ENCODE measurements around the gene FGF19.

The FGF19 gene

GRCh38 chr11:69655479-69656428 lies 48.1 kb downstream of the FGF19 start:
- DNase-seq (ENCODE audit: low read depth in 2 of 2): no peak

- no peak for DNase-seq (ENCODE audit: low read depth in 2 of 2)
Measured at GRCh38 chr11:69654660-69655478, 49.0 kb downstream of the FGF19 start.

DNA sequence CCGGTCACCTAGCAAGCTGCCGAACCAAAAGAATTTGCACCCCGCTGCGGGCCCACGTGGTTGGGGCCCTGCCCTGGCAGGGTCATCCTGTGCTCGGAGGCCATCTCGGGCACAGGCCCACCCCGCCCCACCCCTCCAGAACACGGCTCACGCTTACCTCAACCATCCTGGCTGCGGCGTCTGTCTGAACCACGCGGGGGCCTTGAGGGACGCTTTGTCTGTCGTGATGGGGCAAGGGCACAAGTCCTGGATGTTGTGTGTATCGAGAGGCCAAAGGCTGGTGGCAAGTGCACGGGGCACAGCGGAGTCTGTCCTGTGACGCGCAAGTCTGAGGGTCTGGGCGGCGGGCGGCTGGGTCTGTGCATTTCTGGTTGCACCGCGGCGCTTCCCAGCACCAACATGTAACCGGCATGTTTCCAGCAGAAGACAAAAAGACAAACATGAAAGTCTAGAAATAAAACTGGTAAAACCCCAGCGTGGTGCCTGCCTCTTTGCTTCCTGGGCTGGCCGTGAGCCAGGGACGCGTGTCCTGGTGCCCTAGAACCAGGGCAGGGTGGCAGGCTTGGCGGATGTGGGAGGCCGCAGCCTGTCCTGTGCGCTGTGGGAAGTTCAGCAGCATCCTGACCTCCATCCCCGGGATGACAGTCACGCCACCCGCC lies 49.7 kb downstream of the FGF19 start:
- DNase-seq (ENCODE audit: low read depth in 2 of 2): no peak

GRCh38 chr11:69653406-69653960 lies 50.3 kb downstream of the FGF19 start:
- DNase-seq (ENCODE audit: low read depth in 2 of 2): no peak

- DNase-seq (ENCODE audit: low read depth in 2 of 2): no peak
Measured at GRCh38 chr11:69652999-69653398, 50.8 kb downstream of the FGF19 start.

DNA sequence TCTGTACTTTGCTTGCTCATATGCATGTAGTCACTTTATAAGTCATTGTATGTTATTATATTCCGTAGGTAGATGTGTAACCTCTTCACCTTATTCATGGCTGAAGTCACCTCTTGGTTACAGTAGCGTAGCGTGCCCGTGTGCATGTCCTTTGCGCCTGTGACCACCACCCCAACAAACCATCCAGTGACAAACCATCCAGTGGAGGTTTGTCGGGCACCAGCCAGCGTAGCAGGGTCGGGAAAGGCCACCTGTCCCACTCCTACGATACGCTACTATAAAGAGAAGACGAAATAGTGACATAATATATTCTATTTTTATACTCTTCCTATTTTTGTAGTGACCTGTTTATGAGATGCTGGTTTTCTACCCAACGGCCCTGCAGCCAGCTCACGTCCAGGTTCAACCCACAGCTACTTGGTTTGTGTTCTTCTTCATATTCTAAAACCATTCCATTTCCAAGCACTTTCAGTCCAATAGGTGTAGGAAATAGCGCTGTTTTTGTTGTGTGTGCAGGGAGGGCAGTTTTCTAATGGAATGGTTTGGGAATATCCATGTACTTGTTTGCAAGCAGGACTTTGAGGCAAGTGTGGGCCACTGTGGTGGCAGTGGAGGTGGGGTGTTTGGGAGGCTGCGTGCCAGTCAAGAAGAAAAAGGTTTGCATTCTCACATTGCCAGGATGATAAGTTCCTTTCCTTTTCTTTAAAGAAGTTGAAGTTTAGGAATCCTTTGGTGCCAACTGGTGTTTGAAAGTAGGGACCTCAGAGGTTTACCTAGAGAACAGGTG lies 51.8 kb downstream of the FGF19 start:
- DNase-seq (ENCODE audit: low read depth in 2 of 2): no peak

- DNase-seq (ENCODE audit: low read depth in 2 of 2): no peak
Measured at GRCh38 chr11:69650832-69651344, 52.9 kb downstream of the FGF19 start.

DNA sequence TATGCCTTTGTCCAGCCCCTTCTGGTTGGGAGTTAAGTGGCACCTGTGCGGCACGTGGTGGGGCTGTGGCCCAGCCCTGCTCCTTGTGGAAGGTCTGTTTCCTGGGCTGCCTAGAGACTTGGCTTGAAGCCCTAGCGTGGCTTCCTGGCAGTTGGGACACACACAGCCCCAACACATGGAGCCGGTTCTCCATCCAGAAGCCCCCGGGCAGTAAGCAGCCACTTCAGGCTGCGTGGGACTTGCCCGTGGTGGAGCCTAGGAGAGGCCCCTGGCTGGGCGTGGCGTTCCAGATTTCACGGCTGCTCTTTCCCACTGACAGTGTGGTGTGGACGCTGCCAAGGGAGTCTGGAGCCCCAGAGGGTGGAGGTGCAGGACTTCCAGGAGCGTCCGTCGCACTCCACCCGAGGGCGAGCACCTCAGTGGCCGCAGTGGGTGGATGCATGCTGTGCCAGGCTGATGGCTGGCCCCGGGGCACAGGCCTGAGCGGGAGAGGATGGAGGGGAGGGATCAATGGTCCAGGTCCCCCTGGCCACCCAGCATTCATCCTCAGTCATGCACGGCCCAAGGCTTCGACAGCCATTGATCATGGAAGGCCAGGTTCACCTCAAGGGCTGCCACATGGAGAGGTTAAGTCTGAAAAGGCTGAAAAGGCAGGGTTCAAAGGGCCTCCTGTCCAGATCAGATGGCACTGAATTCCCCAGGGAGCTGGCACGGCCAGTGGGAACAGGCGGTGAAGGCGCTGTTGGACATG lies 53.6 kb downstream of the FGF19 start:
- DNase-seq (ENCODE audit: low read depth in 2 of 2): no peak

- DNase-seq (ENCODE audit: low read depth in 2 of 2): no peak
Measured at GRCh38 chr11:69649576-69649900, 54.3 kb downstream of the FGF19 start.

DNA sequence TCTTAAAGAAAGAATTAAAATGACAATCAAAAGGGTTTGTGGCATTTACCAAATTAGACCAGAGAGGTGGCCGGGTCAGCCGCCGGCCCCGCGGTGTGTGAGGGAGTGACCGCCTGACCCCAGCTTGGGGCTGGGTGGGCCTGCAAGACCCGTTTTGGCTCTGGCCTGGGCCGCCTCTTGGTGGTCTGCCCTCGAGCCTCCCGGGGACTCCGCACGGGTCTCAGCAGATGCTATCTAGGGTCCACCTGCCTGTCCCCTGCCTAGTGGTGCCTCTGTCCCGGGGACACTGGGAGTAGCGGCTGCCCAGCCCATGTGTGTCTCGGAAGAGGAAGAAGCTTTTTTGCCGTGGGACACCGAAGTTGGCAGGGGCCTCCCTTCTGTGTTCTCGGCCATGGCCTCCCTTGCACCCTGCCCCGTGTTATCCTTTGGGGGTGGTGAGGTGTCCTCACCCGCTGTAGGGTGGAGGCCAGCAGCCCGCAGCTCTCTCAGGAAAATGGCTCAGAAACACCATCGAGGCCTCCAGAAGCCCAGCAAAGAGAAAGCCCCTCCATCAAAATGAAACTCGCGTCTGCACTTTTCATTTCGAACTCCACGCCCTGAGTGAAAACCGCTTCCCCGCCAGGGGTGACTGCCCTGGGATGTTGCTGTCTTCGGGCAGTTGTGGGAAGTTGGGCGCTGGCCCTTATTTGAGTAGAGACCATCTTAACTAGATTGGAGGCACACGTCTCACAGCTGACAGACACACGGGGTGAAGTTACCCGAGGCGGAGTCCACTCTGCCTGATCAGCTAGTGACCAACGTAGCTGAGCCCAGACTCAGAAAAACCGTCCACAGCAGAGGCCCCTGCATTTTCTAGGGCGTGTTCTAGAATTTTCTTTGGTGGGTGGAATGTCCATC lies 54.9 kb downstream of the FGF19 start:
- DNase-seq (ENCODE audit: low read depth in 2 of 2): no peak
